Upper lobe of left lung (tissue), 6 donors: Measurements from ENCODE around the gene GRIN1. TPM values are rescaled to one million over a fixed set of nuclear protein-coding genes. Genes with fewer than 3 reads are reported as not detected.
"Not testable (repeated sequence)": the region's sequence is repeated elsewhere in the genome, so short reads cannot be mapped to it uniquely, and the experiment has no call there.

Source experiments
- ATAC-seq, 2 donors: fragments of 200-7000 bp; cut with Tn5 transposase; one replicate each; pipeline ENCODE4 v1.9.1; 2022; ENCODE audit warnings: mild to moderate bottlenecking in 2 of 2, moderate library complexity in 2 of 2; ENCODE audit not compliant: low FRiP score in 2 of 2
- DNase-seq, 2 donors: peaks; one replicate each; pipeline ENCODE4 v3.0.0-alpha.2; 2019 to 2020
- H3K27ac ChIP-seq, 4 donors: fragments of 200-600 bp; sonication (generic); one replicate each; pipeline ENCODE4 v1.5.1; 2016 to 2019
- H3K27me3 ChIP-seq, 4 donors: fragments of 200-600 bp; sonication (generic); one replicate each; pipeline ENCODE4 v1.5.1; 2017 to 2019
- H3K36me3 ChIP-seq, 4 donors: fragments of 200-600 bp; sonication (generic); one replicate each; pipeline ENCODE4 v1.5.1; 2016 to 2019
- H3K4me1 ChIP-seq, 4 donors: fragments of 200-600 bp; sonication (generic); one replicate each; pipeline ENCODE4 v1.5.1; 2018 to 2019
- H3K4me3 ChIP-seq, 4 donors: fragments of 200-600 bp; sonication (generic); one replicate each; pipeline ENCODE4 v1.5.1; 2017 to 2019; ENCODE audit warnings: mild to moderate bottlenecking in 2 of 4, moderate library complexity in 1 of 4
- H3K9me3 ChIP-seq, 4 donors: fragments of 200-600 bp; sonication (generic); one replicate each; pipeline ENCODE4 v1.5.1; 2018 to 2019
- CTCF ChIP-seq, 6 experiments: fragments of 450-650 bp in 4 of 6; fragments of 200-600 bp in 2 of 6; sonication (generic) in 2 of 6; IDR thresholded peaks; one replicate each; pipeline ENCODE4 v1.5.1; 2016 to 2019; ENCODE audit warnings: antibody characterized with exemption in 6 of 6
- EP300 ChIP-seq, 4 donors: sonication (generic); formaldehyde crosslinking; IDR thresholded peaks; one replicate each; pipeline ENCODE4 v1.5.1; 2017; ENCODE audit warnings: antibody characterized with exemption in 4 of 4, control low read depth in 2 of 4
- POLR2A ChIP-seq, 4 donors: fragments of 450-650 bp; IDR thresholded peaks; one replicate each; pipeline ENCODE4 v1.5.1; 2016 to 2017; ENCODE audit warnings: antibody characterized with exemption in 4 of 4, mild to moderate bottlenecking in 2 of 4
- POLR2AphosphoS5 ChIP-seq, 2 donors: sonication (generic); formaldehyde crosslinking; IDR thresholded peaks; one replicate each; pipeline ENCODE4 v1.5.1; 2017; ENCODE audit warnings: antibody characterized with exemption in 2 of 2
- WGBS, 2 donors: methylation state at CpG; one replicate each; pipeline ENCODE4 v1.1.5; 2017 to 2018; 5-methylcytosine and 5-hydroxymethylcytosine counted together
- total RNA-seq, 6 donors: library from RNA; depleted of rRNA in 4 of 6; stranded (reverse); fragments of >200 nt in 4 of 6; gene quantifications; one replicate each; pipeline versions ENCODE4 v1.1.0 to v1.2.1, GENCODE V29; 2016 to 2021
- donor health status: DM: no; HTN: no; CAD: no; lungs with moderate emphysema.
- donor health status: DM: no; HTN: yes; CAD: no; lungs with severe emphysema.

The GRIN1 gene
- total RNA-seq, 6 donors from 2014 or later = 0.17 to 2.1 (median 0.49) TPM; not detected in 3

GRCh38 chr9:137115394-137116026, 23.4 kb upstream of the GRIN1 start:
- H3K4me1 ChIP-seq = peaks cover 13 to 25% (median 14%) of the 10 kb centered on the region in 4 donors
- TF ChIP-seq POLR2AphosphoS5 (IDR thresholded peaks at IDR 0.05) (no peak), POLR2A (IDR thresholded peaks at IDR 0.05) (no peak), CTCF (IDR thresholded peaks at IDR 0.05) (no peak), EP300 (IDR thresholded peaks at IDR 0.05) (no peak)
- peak overlapping the region in 3 of 4 donors; percentile 88 to 99 (median 90) for H3K4me3 ChIP-seq
- peak in 1 of 2 donors; percentile 72 for DNase-seq
- ATAC-seq = peak in 1 of 2 donors; percentile 3
- no peaks in the 10 kb centered on the region for H3K9me3 ChIP-seq
- no peaks in the 10 kb centered on the region for H3K27me3 ChIP-seq
- peaks cover 3 to 27% (median 21%) of the 10 kb centered on the region in 4 donors for H3K36me3 ChIP-seq
- 73 to 85% methylated on average over 5 to 17 of the region's 21 CpGs for WGBS, 2 donors
- no peak overlapping the region for H3K27ac ChIP-seq

- DNase-seq = no peak
- H3K4me1 ChIP-seq = peaks cover 13 to 25% (median 14%) of the 10 kb centered on the region in 4 donors
- no peak for ATAC-seq
- H3K27me3 ChIP-seq = no peaks in the 10 kb centered on the region
- no peak overlapping the region for H3K4me3 ChIP-seq
- TF ChIP-seq POLR2A (IDR thresholded peaks at IDR 0.05) = no peak
- TF ChIP-seq CTCF (IDR thresholded peaks at IDR 0.05) = no peak
- TF ChIP-seq EP300 (IDR thresholded peaks at IDR 0.05) = no peak
- TF ChIP-seq POLR2AphosphoS5 (IDR thresholded peaks at IDR 0.05) = no peak
- 84% methylated on average over 6 of the region's 6 CpGs; no CpG with 5 or more reads in 1 of the 2 donors for WGBS, 2 donors
- no peak overlapping the region for H3K27ac ChIP-seq
- H3K36me3 ChIP-seq = peaks cover 3 to 21% (median 19%) of the 10 kb centered on the region in 4 donors
- no peaks in the 10 kb centered on the region for H3K9me3 ChIP-seq
Measured at GRCh38 chr9:137116027-137116507, 22.9 kb upstream of the GRIN1 start.

GRCh38 chr9:137116728-137117127, 22.2 kb upstream of the GRIN1 start:
- ATAC-seq = no peak
- TF ChIP-seq POLR2A (IDR thresholded peaks at IDR 0.05) (no peak), EP300 (IDR thresholded peaks at IDR 0.05) (no peak), POLR2AphosphoS5 (IDR thresholded peaks at IDR 0.05) (no peak), CTCF (IDR thresholded peaks at IDR 0.05) (no peak)
- no peaks in the 10 kb centered on the region for H3K27me3 ChIP-seq
- H3K4me3 ChIP-seq = no peak overlapping the region
- 61 to 72% methylated on average over 17 of the region's 17 CpGs for WGBS, 2 donors
- no peak for DNase-seq
- H3K4me1 ChIP-seq = peaks cover 13 to 27% (median 16%) of the 10 kb centered on the region in 4 donors
- peaks cover 2 to 16% (median 14%) of the 10 kb centered on the region in 4 donors for H3K36me3 ChIP-seq
- H3K9me3 ChIP-seq = no peaks in the 10 kb centered on the region
- no peak overlapping the region for H3K27ac ChIP-seq

DNA sequence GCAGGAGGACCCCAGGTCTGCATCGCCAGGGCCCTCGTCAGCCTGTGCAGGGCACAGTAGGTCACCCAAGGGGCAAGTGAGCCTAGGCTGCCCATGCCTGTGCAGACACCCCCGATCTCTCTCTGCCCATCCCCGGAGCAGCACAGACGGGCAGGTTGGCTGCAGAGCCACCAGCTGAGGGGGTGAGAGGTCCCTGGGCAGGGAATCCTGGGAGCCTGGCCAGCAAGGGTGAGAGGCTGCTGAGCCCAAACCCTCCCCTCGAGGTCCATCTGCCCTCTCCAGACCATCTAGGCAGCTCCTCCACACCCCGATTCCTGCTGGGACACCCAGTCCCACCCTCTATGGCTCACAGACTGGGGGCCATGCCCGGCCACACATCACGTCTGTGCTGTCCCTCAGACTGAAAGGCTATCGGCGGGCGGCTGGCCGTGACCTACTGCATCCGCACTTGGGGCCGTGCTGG, 21.7 kb upstream of the GRIN1 start:
- Histone ChIP-seq H3K36me3 (peaks cover 0 to 10% (median 10%) of the 10 kb centered on the region in 4 donors), H3K9me3 (no peaks in the 10 kb centered on the region), H3K27me3 (no peaks in the 10 kb centered on the region), H3K4me3 (no peak overlapping the region), H3K27ac (no peak overlapping the region), H3K4me1 (peaks cover 13 to 29% (median 16%) of the 10 kb centered on the region in 4 donors)
- ATAC-seq (no peak), DNase-seq (peak in 1 of 2 donors; percentile 69)
- TF ChIP-seq EP300 (IDR thresholded peaks at IDR 0.05) = no peak
- TF ChIP-seq CTCF (IDR thresholded peaks at IDR 0.05) = no peak
- no peak for TF ChIP-seq POLR2A (IDR thresholded peaks at IDR 0.05)
- no peak for TF ChIP-seq POLR2AphosphoS5 (IDR thresholded peaks at IDR 0.05)
- 82 to 90% methylated on average over 9 to 15 of the region's 15 CpGs for WGBS, 2 donors

DNA sequence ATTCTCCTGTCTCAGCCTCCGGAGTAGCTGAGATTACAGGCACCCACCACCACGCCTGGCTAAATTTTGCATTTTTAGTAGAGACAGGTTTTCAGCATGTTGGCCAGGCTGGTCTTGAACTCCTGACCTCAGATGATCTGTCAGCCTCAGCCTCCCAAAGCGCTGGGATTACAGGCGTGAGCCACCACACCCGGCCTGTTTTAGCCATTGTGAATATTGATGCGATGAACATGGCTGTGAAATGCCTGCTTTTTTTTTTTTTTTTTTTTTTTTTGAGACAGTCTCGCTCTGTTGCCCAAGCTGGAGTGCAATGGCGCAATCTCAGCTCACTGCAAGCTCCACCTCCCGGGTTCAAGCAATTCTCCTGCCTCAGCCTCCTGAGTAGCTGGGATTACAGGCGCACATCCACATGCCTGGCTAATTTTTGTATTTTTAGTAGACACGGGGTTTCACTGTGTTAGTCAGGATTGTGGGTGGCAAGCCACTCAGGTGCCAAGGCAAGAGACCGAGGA, 20.8 kb upstream of the GRIN1 start:
- H3K4me1 ChIP-seq = peaks cover 13 to 28% (median 16%) of the 10 kb centered on the region in 4 donors
- ATAC-seq, H3K27me3 ChIP-seq, H3K4me3 ChIP-seq, H3K9me3 ChIP-seq, H3K36me3 ChIP-seq, DNase-seq, H3K27ac ChIP-seq: not testable (repeated sequence)
- WGBS, 2 donors = 71 to 75% methylated on average over 12 of the region's 12 CpGs

DNA sequence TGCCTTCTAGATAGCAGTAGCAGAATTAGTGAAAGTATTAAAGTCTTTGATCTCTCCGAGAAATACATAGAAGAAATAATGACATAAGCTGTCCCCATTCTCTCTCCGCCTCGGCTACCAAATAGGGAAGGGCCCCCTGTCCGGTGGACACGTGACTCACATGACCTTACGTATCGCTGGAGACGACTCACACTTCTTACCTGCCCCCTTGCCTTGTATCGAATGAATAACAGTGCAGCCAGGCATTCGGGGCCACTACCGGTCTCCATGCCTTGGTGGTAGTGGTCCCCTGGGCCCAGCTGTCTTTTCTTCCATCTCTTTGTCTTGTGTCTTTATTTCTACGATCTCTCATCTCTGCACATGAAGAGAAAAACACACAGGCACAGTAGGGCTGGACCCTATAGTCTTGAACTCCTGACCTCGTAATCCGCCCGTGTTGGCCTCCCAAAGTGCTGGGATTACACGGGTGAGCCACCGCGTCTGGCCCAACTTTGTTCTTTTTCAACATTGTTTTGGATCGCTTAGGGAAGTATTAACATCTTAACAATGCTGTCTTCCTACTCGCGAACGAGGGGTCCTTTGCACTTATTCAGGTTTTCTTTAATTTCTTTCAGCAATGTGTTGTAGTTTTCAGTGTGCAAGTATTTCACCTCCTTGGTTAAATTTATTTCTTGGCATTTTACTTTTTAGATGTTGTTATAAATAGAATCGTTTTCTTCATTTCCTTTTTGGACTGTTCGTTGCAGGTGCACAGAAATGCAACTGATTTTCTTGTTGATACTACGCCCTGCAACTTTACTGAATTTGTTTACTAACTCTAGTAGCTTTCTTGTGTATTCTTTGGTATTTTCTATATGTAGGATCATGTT, 16.8 kb upstream of the GRIN1 start:
- H3K27me3 ChIP-seq, DNase-seq, H3K4me3 ChIP-seq, ATAC-seq, H3K27ac ChIP-seq, H3K9me3 ChIP-seq, H3K36me3 ChIP-seq: not testable (repeated sequence)
- 72 to 73% methylated on average over 14 to 22 of the region's 25 CpGs for WGBS, 2 donors
- H3K4me1 ChIP-seq = peaks cover 6 to 16% (median 11%) of the 10 kb centered on the region in 4 donors

DNA sequence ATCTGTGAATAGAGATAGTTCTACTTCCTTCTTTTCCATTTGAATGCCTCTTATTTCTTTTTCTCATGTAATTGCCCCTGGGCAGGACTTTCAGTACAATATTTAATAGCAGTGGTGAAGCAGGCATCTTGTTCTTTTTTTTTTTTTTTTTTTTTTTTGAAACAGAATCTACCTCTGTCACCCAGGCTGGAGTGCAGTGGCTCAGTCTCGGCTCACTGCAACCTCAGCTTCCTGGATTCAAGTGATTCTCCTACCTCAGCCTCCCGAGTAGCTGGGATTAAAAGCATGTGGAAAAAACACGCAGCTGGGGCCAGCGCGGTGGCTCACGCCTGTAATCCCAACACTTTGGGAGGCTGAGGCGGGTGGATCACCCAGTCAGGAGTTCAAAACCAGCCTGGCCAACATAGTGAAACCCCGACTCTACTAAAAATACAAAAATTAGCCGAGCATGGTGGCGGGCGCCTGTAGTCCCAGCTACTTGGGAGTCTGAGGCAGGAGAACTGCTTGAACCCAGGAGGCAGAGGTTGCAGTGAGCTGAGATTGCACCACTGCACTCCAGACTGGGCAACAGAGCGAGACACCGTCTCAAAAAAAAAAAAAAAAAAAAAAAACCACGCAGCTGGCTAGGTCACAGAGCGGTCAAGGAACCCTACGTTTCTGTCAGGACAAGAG, 16.0 kb upstream of the GRIN1 start:
- H3K27ac ChIP-seq, H3K4me3 ChIP-seq, H3K9me3 ChIP-seq, H3K36me3 ChIP-seq, ATAC-seq, DNase-seq, H3K27me3 ChIP-seq: not testable (repeated sequence)
- H3K4me1 ChIP-seq = peaks cover 12 to 23% (median 19%) of the 10 kb centered on the region in 4 donors
- WGBS, 2 donors = 84 to 88% methylated on average over 16 of the region's 16 CpGs
